Parathyroid adenoma (tissue), 2 donors: ENCODE measurements around the gene VIPR2.
A peak's percentile ranks its signal among the peaks of the same experiment; 100 is the strongest.

ENCODE experiments used
- H2AFZ ChIP-seq: fragments of 300-600 bp; sonication (generic); one replicate; pipeline ENCODE4 v1.7.0; 2017; ENCODE audit warnings: antibody characterized with exemption, mild to moderate bottlenecking
- H3K27ac ChIP-seq: fragments of 300-600 bp; sonication (generic); one replicate; pipeline ENCODE4 v1.7.0; 2017
- H3K27me3 ChIP-seq: fragments of 300-600 bp; sonication (generic); one replicate; pipeline ENCODE4 v1.7.0; 2017; ENCODE audit warnings: low read length; ENCODE audit not compliant: control insufficient read depth, insufficient read depth
- H3K36me3 ChIP-seq: fragments of 300-600 bp; sonication (generic); one replicate; pipeline ENCODE4 v1.7.0; 2017; ENCODE audit warnings: low read length; ENCODE audit not compliant: control insufficient read depth, insufficient read depth
- H3K4me1 ChIP-seq: fragments of 300-600 bp; sonication (generic); one replicate; pipeline ENCODE4 v1.7.0; 2017; ENCODE audit warnings: control low read depth
- H3K4me2 ChIP-seq: fragments of 300-600 bp; sonication (generic); one replicate; pipeline ENCODE4 v1.7.0; 2017; ENCODE audit warnings: low read length
- H3K4me3 ChIP-seq: fragments of 300-600 bp; sonication (generic); one replicate; pipeline ENCODE4 v1.7.0; 2017; ENCODE audit warnings: low read depth, low read length
- H3K79me2 ChIP-seq: fragments of 300-600 bp; sonication (generic); one replicate; pipeline ENCODE4 v1.7.0; 2017; ENCODE audit warnings: control low read depth
- H3K9ac ChIP-seq: fragments of 300-600 bp; sonication (generic); one replicate; pipeline ENCODE4 v1.7.0; 2017; ENCODE audit warnings: mild to moderate bottlenecking
- H3K9me3 ChIP-seq: fragments of 300-600 bp; sonication (generic); one replicate; pipeline ENCODE4 v1.7.0; 2017; ENCODE audit warnings: low read length; ENCODE audit not compliant: control insufficient read depth
- CTCF ChIP-seq: fragments of 300-600 bp; sonication (generic); IDR thresholded peaks from one replicate; pipeline ENCODE4 v1.7.0; 2017; ENCODE audit warnings: antibody characterized with exemption, mild to moderate bottlenecking
- donor health status: primary hyperparathyroidism.

The VIPR2 gene

GRCh38 chr7:159118197-159118595 is 26.5 kb downstream of the VIPR2 start:
- Histone ChIP-seq H3K36me3 (no peaks in the 10 kb centered on the region), H3K4me1 (peaks cover 4% of the 10 kb centered on the region), H3K4me3 (no peak overlapping the region), H3K27me3 (no peaks in the 10 kb centered on the region), H3K4me2 (no peak overlapping the region), H3K79me2 (no peaks in the 10 kb centered on the region), H3K9me3 (no peaks in the 10 kb centered on the region), H3K9ac (no peak overlapping the region), H3K27ac (no peak overlapping the region), H2AFZ (no peak overlapping the region)
- TF ChIP-seq CTCF, result no peak

GRCh38 chr7:159117366-159118196 is 27.1 kb downstream of the VIPR2 start:
- Histone ChIP-seq H3K4me2 (no peak overlapping the region), H3K27ac (no peak overlapping the region), H3K9me3 (no peaks in the 10 kb centered on the region), H3K9ac (no peak overlapping the region), H3K79me2 (no peaks in the 10 kb centered on the region), H3K27me3 (no peaks in the 10 kb centered on the region), H3K4me3 (no peak overlapping the region), H3K4me1 (peaks cover 4% of the 10 kb centered on the region), H3K36me3 (no peaks in the 10 kb centered on the region), H2AFZ (no peak overlapping the region)
- no peak for TF ChIP-seq CTCF

GRCh38 chr7:159116581-159117339 is 27.9 kb downstream of the VIPR2 start:
- Histone ChIP-seq H3K4me1 (peaks cover 4% of the 10 kb centered on the region), H3K9me3 (no peaks in the 10 kb centered on the region), H3K36me3 (no peaks in the 10 kb centered on the region), H3K27me3 (no peaks in the 10 kb centered on the region), H3K79me2 (no peaks in the 10 kb centered on the region), H3K9ac (no peak overlapping the region), H3K4me3 (no peak overlapping the region), H3K4me2 (no peak overlapping the region), H3K27ac (no peak overlapping the region), H2AFZ (no peak overlapping the region)
- no peak for TF ChIP-seq CTCF

- Histone ChIP-seq H2AFZ (peak overlapping the region; percentile 3), H3K4me1 (peaks cover 4% of the 10 kb centered on the region), H3K27ac (no peak overlapping the region), H3K27me3 (no peaks in the 10 kb centered on the region), H3K4me3 (no peak overlapping the region), H3K36me3 (no peaks in the 10 kb centered on the region), H3K9ac (no peak overlapping the region), H3K79me2 (no peaks in the 10 kb centered on the region), H3K9me3 (no peaks in the 10 kb centered on the region), H3K4me2 (no peak overlapping the region)
- no peak for TF ChIP-seq CTCF
These were observed 28.8 kb downstream of the VIPR2 start for GRCh38 chr7:159115601-159116501.
